Dermis blood vessel endothelial cell (primary cell): ENCODE data around the gene SCRT2. TPM values are rescaled to one million over a fixed set of nuclear protein-coding genes. Genes with fewer than 3 reads are reported as not detected.

Experiments used
- DNase-seq: peaks from one replicate; pipeline ENCODE4 v3.0.0; 2010
- total RNA-seq: library from RNA; depleted of rRNA; stranded (reverse); fragments of >200 nt; gene quantifications from 2 replicates; pipeline ENCODE4 v1.2.3, GENCODE V29; 2014

The SCRT2 gene
- total RNA-seq, 1 donor from 2014 or later: not detected

DNA sequence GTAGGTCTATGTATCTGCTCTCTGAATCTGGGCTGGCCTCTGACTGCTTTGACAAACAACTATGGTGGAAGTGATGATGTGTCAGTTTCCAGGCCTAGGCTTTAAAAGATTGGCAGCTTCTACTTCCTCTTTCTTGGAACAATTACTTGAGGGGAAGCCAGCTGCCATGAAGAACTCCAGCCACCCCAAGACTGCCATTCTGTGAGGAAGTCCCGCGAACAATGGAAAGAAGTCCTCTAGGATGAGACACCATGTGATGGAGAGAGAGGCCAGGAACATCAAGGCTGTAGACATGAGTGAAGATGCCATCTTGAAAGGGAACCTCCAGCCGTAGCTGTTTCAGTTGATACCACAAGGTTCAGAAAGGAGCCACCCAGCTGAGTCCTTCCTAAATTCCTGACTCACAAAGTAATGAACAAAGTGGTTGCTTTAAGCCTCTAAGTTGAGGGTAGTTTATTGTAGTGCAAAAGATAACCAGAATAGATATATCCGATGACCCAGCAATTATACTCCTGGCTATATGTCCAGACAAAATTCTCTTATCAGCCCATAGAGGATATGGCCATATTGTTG, 50.2 kb downstream of the SCRT2 start:
- peak; percentile 78 for DNase-seq

DNA sequence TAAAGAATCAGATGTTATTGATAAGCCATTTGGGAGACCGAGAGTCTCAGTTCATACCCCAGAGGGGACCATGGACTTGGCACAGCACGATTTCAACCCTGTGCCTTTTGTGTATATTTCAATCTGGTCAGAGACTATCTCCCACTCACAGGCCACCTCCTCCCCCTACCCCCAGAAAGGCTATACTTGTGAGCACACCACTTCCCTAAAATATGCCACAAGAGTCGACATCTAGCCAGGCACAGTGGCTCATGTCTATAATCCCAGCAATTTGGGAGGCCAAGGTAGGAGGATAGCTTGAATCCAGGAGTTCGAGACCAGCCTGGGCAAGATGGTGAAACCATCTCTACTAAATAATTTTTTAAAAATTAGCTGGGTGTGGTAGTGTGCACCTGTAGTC, 51.9 kb downstream of the SCRT2 start:
- DNase-seq: no peak

- DNase-seq: no peak
Measured at GRCh38 chr20:623021-623420, 52.6 kb downstream of the SCRT2 start.

GRCh38 chr20:622161-622560, 53.4 kb downstream of the SCRT2 start:
- DNase-seq: no peak

- DNase-seq: peak; percentile 41
Measured at GRCh38 chr20:621125-621756, 54.4 kb downstream of the SCRT2 start.

DNA sequence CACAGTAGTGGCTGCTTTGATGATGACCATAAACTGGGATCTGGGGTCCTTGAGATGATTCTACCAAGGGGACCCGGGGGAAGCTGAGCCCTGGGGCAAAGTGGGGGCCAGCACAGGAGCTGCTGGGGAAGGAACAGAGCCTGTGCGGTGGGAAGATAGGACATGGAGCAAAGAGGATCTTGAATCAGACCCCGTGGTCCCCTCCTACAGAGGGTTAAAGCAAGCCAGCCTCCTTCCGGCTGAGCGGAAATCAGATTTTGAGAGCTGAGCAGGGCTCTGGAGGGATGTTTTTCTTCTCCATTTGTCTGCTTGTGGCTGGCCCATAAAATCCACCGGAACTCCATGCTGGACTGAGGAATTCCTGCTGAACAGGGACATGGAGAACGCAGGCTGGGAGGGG, 55.4 kb downstream of the SCRT2 start:
- no peak for DNase-seq

DNA sequence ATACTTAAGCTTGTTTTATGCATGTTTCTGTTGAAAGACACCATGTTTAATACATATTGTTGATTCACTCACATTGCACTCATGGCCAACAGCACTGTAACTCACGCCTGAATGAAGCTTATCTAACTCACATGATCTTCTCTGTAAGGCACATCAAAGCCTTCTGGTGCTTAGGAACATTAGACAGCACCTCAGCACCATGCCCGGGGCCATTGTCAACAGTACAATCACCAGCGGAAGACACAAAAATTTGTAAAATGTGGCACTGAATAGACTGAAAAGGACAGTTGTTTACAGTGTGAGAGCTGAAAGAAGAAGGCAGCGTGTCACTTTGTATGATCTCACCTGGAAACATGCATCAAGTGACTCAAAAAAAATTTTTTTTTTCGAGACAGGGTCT, 56.6 kb downstream of the SCRT2 start:
- no peak for DNase-seq

DNA sequence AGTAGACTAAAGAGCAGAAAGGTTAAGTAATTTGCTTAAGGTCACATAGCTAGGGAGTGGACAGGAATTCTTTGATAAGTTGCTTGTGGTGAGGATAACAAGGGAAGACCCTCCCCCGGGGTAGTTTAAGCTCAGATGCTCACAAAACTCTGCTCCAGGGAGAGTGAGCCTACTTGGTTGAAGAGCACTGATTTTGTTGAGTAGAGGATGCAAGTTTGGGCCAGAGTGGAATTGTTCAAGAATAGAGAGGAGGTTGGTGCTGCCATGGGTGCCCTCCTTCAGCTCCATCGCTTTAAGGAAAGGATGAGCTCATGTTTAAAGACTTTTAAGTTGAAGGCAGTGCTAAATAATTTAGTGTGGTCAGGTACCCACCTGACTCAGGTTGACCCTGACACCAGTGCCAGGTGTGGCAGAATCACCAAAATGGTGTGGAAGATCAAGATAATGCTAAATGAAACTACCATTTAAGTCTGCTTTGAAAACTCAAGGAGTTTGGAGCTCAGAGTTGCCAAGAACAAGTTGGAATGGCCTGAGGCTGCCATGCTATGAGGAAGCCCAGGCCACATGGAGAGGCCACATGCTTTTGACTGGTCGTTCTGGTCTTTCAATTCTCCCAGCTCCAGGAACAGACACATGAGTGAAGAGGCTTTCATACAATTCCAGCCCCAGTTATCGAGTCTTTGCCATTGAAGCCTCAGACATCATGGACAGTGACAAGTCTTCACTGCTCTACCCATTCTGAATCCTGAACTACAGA, 57.5 kb downstream of the SCRT2 start:
- DNase-seq: no peak

GRCh38 chr20:615514-615913, 60.1 kb downstream of the SCRT2 start:
- no peak for DNase-seq

DNA sequence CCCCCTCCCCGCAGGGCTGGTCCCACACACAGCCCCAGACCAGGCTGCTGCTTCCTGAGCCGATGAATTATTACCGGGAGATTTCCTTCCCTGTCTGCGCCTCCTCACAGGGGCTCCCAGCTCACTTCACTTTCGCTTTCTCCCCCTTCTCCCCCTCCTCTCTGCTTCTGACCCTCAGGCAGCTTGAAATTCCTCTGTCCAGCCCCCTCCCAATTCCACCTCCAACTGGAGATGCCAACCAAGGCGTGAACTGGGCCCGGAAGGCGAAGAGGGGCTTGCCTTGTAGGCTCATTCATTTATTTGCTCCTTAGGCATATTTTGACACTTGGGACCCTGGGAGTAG, 63.8 kb downstream of the SCRT2 start:
- peak; percentile 26 for DNase-seq

Other genes with a start within 250 kb of the SCRT2 start
- gene TBC1D20, start 213.3 kb downstream of the SCRT2 start, total RNA-seq: 30.5 and 33.0 TPM in 2 replicates
- gene CSNK2A1, start 132.0 kb downstream of the SCRT2 start, total RNA-seq: 128 and 213 TPM in 2 replicates
- 2.0 and 2.7 TPM in 2 replicates for gene TCF15, start 65.5 kb downstream of the SCRT2 start, total RNA-seq
- 30.3 and 38.6 TPM in 2 replicates for gene SRXN1, start 22.6 kb downstream of the SCRT2 start, total RNA-seq
- 0.23 TPM in 1 of 2 replicates, not detected in the other for gene SLC52A3, start 92.7 kb upstream of the SCRT2 start, total RNA-seq
- 2.7 and 2.9 TPM in 2 replicates for gene FAM110A, start 157.9 kb upstream of the SCRT2 start, total RNA-seq
- gene ANGPT4, start 240.5 kb upstream of the SCRT2 start, total RNA-seq: not detected in 2 replicates